Measurements from ENCODE around the gene TCF7. TPM values are rescaled to one million over a fixed set of nuclear protein-coding genes. Genes with fewer than 3 reads are reported as not detected.

The TCF7 gene
- total RNA-seq, 1 donor from 2014 or later: 3.0 TPM

DNA sequence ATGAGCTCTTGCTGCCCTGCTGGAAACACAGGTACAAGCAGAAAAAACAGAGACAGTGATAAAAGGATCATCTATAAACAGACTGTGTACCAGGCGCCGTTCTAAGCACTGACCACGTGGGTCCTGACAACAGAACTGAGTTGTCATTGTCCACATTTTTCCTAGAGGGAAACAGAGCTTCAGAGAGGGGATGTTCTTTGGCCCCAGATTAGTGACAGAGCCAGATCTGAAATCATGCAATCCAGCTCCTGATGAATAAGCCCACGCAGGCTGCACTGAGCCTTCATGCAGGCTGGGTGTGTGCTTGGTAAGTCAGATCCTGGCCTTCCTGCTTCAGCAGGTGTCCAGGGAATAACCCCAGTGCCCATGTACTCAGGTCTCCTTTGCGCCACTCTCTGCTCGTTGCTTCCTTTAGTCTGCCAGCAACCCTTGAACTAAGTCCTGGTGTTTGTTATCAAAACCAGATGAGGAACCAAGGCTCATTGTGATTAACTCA, 22.8 kb upstream of the TCF7 start:
- Histone ChIP-seq H3K9me3 (replicated peaks) (no peaks in the 10 kb centered on the region), H3K4me1 (no peaks in the 10 kb centered on the region), H3K36me3 (no peaks in the 10 kb centered on the region), H3K4me3 (no peak overlapping the region), H3K27me3 (ENCODE audit: low read depth) (peaks cover 4% of the 10 kb centered on the region), H3K27ac (replicated peaks) (no peak overlapping the region)
- no peak for TF ChIP-seq CTCF (IDR thresholded peaks at IDR 0.05; ENCODE audit: borderline replicate concordance)
- DNase-seq: no peak
- intact Hi-C loops (cut with micrococcal nuclease): no loop called here

DNA sequence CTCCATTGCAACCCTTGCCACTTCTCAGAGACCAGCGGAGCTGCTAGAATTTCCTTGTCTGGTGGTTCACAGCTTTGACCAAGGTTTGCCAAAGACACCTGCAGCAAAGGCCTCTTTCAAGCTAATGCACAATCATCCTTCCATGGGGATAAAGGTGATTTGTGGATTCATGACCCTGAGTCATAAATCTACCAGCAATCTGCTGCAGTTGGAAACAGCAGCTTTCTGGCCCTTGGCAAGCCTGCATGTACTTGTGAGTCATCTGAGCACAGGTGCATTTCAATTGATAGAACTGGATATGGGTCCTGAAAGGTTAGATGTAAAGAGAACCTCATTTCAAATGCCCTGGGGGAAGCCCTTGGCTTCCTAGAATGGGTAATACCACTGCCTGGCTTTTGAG, 21.6 kb upstream of the TCF7 start:
- no peak for TF ChIP-seq CTCF (IDR thresholded peaks at IDR 0.05; ENCODE audit: borderline replicate concordance)
- DNase-seq: no peak
- Histone ChIP-seq H3K27ac (replicated peaks) (no peak overlapping the region), H3K27me3 (ENCODE audit: low read depth) (peaks cover 4% of the 10 kb centered on the region), H3K9me3 (replicated peaks) (no peaks in the 10 kb centered on the region), H3K4me3 (no peak overlapping the region), H3K4me1 (no peaks in the 10 kb centered on the region), H3K36me3 (no peaks in the 10 kb centered on the region)
- intact Hi-C loops (cut with micrococcal nuclease): no loop called here

DNA sequence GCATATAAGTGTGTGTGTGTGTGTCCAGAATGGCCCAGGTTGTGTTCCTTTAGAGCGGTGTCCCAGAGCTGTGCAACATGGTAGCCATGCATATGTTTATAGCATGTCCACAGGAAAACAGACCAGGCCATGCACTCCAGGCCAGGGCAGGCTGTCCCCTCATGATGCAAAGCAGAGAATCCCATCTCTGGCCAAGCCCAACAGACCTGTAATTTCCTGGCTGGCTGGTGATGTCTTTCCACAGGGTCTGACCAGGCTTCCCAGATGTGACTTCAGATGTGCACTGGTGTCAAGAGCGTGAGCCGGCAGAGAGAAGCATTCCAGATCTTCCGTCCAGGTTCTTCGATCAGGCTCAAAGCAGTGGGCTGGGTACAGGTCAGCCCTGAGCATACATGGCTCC, 21.1 kb upstream of the TCF7 start:
- H3K27ac ChIP-seq (replicated peaks): no peak overlapping the region
- no peak overlapping the region for H3K4me3 ChIP-seq
- peaks cover 4% of the 10 kb centered on the region for H3K27me3 ChIP-seq (ENCODE audit: low read depth)
- no peaks in the 10 kb centered on the region for H3K36me3 ChIP-seq
- no peak for DNase-seq
- no peaks in the 10 kb centered on the region for H3K9me3 ChIP-seq (replicated peaks)
- no peaks in the 10 kb centered on the region for H3K4me1 ChIP-seq
- intact Hi-C loops (cut with micrococcal nuclease): no loop called here
- TF ChIP-seq CTCF (IDR thresholded peaks at IDR 0.05; ENCODE audit: borderline replicate concordance): no peak

GRCh38 chr5:134095293-134095692, 19.2 kb upstream of the TCF7 start:
- no peak overlapping the region for H3K4me3 ChIP-seq
- H3K4me1 ChIP-seq: no peaks in the 10 kb centered on the region
- H3K9me3 ChIP-seq (replicated peaks): no peaks in the 10 kb centered on the region
- no peak overlapping the region for H3K27ac ChIP-seq (replicated peaks)
- intact Hi-C loops (cut with micrococcal nuclease): no loop called here
- H3K36me3 ChIP-seq: no peaks in the 10 kb centered on the region
- no peak for TF ChIP-seq CTCF (IDR thresholded peaks at IDR 0.05; ENCODE audit: borderline replicate concordance)
- no peak for DNase-seq
- peaks cover 4% of the 10 kb centered on the region for H3K27me3 ChIP-seq (ENCODE audit: low read depth)

DNA sequence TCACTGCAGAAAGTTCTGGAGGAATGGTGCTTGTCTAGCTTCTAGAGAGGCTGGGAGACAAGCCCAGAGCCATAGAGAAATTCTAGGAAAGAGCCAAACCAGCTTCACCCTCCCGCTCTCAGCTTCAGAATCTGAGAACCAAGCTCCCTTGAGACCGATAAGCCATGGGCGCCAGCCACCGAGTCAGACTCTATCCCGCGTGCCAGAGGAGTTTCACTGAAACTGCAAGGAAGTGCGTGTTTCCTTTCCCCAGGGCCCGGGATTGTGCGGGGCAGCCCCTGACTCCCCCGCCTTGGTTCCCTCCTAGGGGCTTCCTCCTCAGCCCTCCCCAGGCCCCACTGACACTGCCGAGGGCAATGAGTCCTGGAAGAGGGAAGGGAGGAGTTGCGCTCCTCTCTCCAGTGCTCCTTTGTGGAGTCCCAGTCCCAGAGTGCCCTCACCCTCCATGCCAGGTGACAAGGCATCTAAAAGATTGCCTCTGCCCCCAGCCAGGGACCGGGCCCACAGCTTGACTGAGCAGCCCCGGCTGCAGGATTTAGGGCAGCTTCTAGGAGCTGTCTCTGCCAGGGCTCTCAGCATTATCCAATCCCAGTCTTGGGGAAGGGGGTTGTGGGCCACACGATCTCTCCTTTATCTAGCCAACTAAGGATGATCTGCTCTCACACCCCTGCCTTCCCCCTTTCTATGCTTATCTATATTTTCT, 18.4 kb upstream of the TCF7 start:
- no peak overlapping the region for H3K4me3 ChIP-seq
- intact Hi-C loops (cut with micrococcal nuclease): no loop called here
- no peak for DNase-seq

More for the DNA sequence above, 18.4 kb upstream of the TCF7 start:
- Histone ChIP-seq H3K27ac (replicated peaks) (no peak overlapping the region), H3K27me3 (ENCODE audit: low read depth) (peaks cover 4% of the 10 kb centered on the region), H3K36me3 (no peaks in the 10 kb centered on the region), H3K4me1 (no peaks in the 10 kb centered on the region), H3K9me3 (replicated peaks) (no peaks in the 10 kb centered on the region)
- no peak for TF ChIP-seq CTCF (IDR thresholded peaks at IDR 0.05; ENCODE audit: borderline replicate concordance)

Data from left ventricle myocardium inferior (tissue), 1 donor.